Measurements from ENCODE around the gene FUCA2.

FUCA2 gene

GRCh38 chr6:143505537-143505936 is 6.0 kb downstream of the FUCA2 start:
- no peak for TF ChIP-seq CTCF (conservative IDR thresholded peaks at IDR 0.05; ENCODE audit: low read length)
- TF ChIP-seq EZH2phosphoT487 (IDR thresholded peaks at IDR 0.05; ENCODE audit: borderline replicate concordance), result no peak
- H4K20me1 ChIP-seq (ENCODE audit: insufficient read depth, low read length, poor library complexity, severe bottlenecking), result no peaks in the 10 kb centered on the region
- H3K9ac ChIP-seq (ENCODE audit: low read depth, low read length, poor library complexity, severe bottlenecking), result no peak overlapping the region
- no peak overlapping the region for H2AFZ ChIP-seq (ENCODE audit: low read length)
- peaks cover 24% of the 10 kb centered on the region for H3K4me1 ChIP-seq (ENCODE audit: insufficient read depth, low read length, poor library complexity, severe bottlenecking)
- no peaks in the 10 kb centered on the region for H3K27me3 ChIP-seq (ENCODE audit: insufficient read depth, low read length, poor library complexity, severe bottlenecking)
- H3K4me2 ChIP-seq (ENCODE audit: low read depth, low read length, poor library complexity, severe bottlenecking), result no peak overlapping the region
- no peaks in the 10 kb centered on the region for H3K9me2 ChIP-seq (replicated peaks; ENCODE audit: low read depth, low read length)
- H3K9me3 ChIP-seq (ENCODE audit: insufficient read depth, low read depth, low read length), result no peaks in the 10 kb centered on the region
- H3K36me3 ChIP-seq (ENCODE audit: insufficient read depth, low read length), result no peaks in the 10 kb centered on the region
- H3K4me3 ChIP-seq (ENCODE audit: low read length, poor library complexity, severe bottlenecking), result no peak overlapping the region
- H3F3A ChIP-seq (ENCODE audit: low read depth), result no peaks in the 10 kb centered on the region
- peaks cover 17% of the 10 kb centered on the region for H3K79me2 ChIP-seq (ENCODE audit: insufficient read depth, low read length)

- peaks cover 24% of the 10 kb centered on the region for H3K4me1 ChIP-seq (ENCODE audit: insufficient read depth, low read length, poor library complexity, severe bottlenecking)
- no peak overlapping the region for H3K4me3 ChIP-seq (ENCODE audit: low read length, poor library complexity, severe bottlenecking)
- H3K9ac ChIP-seq (ENCODE audit: low read depth, low read length, poor library complexity, severe bottlenecking), result no peak overlapping the region
- TF ChIP-seq EZH2phosphoT487 (IDR thresholded peaks at IDR 0.05; ENCODE audit: borderline replicate concordance), result no peak
- TF ChIP-seq CTCF (conservative IDR thresholded peaks at IDR 0.05; ENCODE audit: low read length), result no peak
- no peaks in the 10 kb centered on the region for H3K36me3 ChIP-seq (ENCODE audit: insufficient read depth, low read length)
- H3K27me3 ChIP-seq (ENCODE audit: insufficient read depth, low read length, poor library complexity, severe bottlenecking), result no peaks in the 10 kb centered on the region
- no peaks in the 10 kb centered on the region for H4K20me1 ChIP-seq (ENCODE audit: insufficient read depth, low read length, poor library complexity, severe bottlenecking)
- H2AFZ ChIP-seq (ENCODE audit: low read length), result no peak overlapping the region
- H3K9me2 ChIP-seq (replicated peaks; ENCODE audit: low read depth, low read length), result no peaks in the 10 kb centered on the region
- no peaks in the 10 kb centered on the region for H3F3A ChIP-seq (ENCODE audit: low read depth)
- peaks cover 17% of the 10 kb centered on the region for H3K79me2 ChIP-seq (ENCODE audit: insufficient read depth, low read length)
- no peak overlapping the region for H3K4me2 ChIP-seq (ENCODE audit: low read depth, low read length, poor library complexity, severe bottlenecking)
- H3K9me3 ChIP-seq (ENCODE audit: insufficient read depth, low read depth, low read length), result no peaks in the 10 kb centered on the region
These were observed 6.4 kb downstream of the FUCA2 start for GRCh38 chr6:143505111-143505510.

GRCh38 chr6:143504369-143504768 is 7.2 kb downstream of the FUCA2 start:
- Histone ChIP-seq H3K4me1 (ENCODE audit: insufficient read depth, low read length, poor library complexity, severe bottlenecking) (peaks cover 19% of the 10 kb centered on the region), H3K4me3 (ENCODE audit: low read length, poor library complexity, severe bottlenecking) (no peak overlapping the region), H3K36me3 (ENCODE audit: insufficient read depth, low read length) (no peaks in the 10 kb centered on the region; the same call in 1 of the 2 replicates), H4K20me1 (ENCODE audit: insufficient read depth, low read length, poor library complexity, severe bottlenecking) (no peaks in the 10 kb centered on the region), H3K79me2 (ENCODE audit: insufficient read depth, low read length) (peaks cover 10% of the 10 kb centered on the region), H3K4me2 (ENCODE audit: low read depth, low read length, poor library complexity, severe bottlenecking) (no peak overlapping the region), H3K9ac (ENCODE audit: low read depth, low read length, poor library complexity, severe bottlenecking) (no peak overlapping the region), H2AFZ (ENCODE audit: low read length) (no peak overlapping the region), H3F3A (ENCODE audit: low read depth) (no peaks in the 10 kb centered on the region), H3K9me2 (replicated peaks; ENCODE audit: low read depth, low read length) (no peaks in the 10 kb centered on the region), H3K27me3 (ENCODE audit: insufficient read depth, low read length, poor library complexity, severe bottlenecking) (no peaks in the 10 kb centered on the region), H3K9me3 (ENCODE audit: insufficient read depth, low read depth, low read length) (no peaks in the 10 kb centered on the region)
- TF ChIP-seq CTCF (conservative IDR thresholded peaks at IDR 0.05; ENCODE audit: low read length) (no peak), EZH2phosphoT487 (IDR thresholded peaks at IDR 0.05; ENCODE audit: borderline replicate concordance) (no peak)
